ENCODE results near the gene SPATA31D4.

The SPATA31D4 gene

DNA sequence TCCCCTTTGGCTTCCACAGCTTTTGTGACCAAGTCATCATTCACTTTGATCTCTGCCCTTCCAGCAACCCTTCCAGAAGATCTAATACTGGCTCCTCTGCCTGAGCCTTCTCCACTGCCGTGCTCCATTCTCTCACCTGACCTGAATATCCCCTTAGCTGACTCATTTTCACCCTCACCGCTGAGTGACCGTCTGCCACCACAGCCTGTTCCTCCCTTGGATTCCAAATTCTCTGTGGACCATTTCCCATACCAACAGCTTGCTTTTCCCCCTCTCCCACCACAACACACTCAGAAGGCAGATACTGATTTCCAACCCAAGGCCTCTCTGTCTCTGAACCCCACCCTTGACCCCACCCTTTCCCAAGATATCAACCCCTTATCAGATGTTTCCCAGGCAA, 39.8 kb downstream of the SPATA31D4 start:
- TF ChIP-seq, protein P1, sequence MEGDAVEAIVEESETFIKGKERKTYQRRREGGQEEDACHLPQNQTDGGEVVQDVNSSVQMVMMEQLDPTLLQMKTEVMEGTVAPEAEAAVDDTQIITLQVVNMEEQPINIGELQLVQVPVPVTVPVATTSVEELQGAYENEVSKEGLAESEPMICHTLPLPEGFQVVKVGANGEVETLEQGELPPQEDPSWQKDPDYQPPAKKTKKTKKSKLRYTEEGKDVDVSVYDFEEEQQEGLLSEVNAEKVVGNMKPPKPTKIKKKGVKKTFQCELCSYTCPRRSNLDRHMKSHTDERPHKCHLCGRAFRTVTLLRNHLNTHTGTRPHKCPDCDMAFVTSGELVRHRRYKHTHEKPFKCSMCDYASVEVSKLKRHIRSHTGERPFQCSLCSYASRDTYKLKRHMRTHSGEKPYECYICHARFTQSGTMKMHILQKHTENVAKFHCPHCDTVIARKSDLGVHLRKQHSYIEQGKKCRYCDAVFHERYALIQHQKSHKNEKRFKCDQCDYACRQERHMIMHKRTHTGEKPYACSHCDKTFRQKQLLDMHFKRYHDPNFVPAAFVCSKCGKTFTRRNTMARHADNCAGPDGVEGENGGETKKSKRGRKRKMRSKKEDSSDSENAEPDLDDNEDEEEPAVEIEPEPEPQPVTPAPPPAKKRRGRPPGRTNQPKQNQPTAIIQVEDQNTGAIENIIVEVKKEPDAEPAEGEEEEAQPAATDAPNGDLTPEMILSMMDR (IDR thresholded peaks at IDR 0.05): no peak
- no peak overlapping the region for H3K4me3 ChIP-seq
- H3K27ac ChIP-seq: no peak overlapping the region
- no peak for DNase-seq (ENCODE audit: low spot score)

DNA sequence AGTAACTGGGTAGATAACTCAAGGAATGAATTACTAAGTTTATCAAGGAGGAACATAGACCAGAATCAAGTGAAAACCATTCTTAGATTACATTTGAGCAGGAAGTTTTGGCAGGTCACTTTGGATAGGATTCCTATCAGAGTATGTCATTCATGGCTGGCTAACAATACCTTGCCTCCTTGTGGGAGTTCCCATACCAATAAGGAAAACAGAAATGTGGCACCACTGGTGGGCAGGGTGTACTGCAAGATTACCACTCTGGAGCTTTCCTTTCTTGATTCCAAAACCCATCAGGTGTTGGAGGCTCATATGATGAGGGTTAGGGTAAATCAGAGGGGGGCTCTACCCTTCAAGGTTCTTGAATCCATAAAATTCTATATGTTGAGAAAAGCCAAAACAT, 41.7 kb downstream of the SPATA31D4 start:
- no peak overlapping the region for H3K27ac ChIP-seq
- no peak overlapping the region for H3K4me3 ChIP-seq
- TF ChIP-seq, protein P1 (IDR thresholded peaks at IDR 0.05): no peak
- DNase-seq (ENCODE audit: low spot score): no peak

DNA sequence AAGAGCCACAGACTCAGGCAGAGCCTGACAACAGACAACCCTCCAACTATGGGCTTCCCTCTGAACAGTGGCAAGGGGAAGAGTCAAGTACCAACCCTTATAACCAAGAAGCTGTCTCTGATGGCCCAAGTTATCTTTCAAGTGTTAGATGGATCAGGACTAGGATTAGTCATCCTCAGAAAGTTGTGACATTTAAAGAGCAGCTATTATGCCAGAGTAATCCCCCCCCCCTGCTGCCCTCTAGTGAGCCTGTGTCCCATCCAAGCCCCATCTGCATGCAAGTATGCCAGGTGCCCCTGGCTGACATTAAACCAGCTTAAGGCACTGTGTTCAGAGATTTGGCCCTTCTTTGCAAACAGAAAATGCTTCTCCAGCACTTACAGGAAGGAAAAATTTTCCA, 43.5 kb downstream of the SPATA31D4 start:
- Histone ChIP-seq H3K4me3 (no peak overlapping the region), H3K27ac (no peak overlapping the region)
- no peak for DNase-seq (ENCODE audit: low spot score)
- TF ChIP-seq, protein P1 (IDR thresholded peaks at IDR 0.05): no peak

DNA sequence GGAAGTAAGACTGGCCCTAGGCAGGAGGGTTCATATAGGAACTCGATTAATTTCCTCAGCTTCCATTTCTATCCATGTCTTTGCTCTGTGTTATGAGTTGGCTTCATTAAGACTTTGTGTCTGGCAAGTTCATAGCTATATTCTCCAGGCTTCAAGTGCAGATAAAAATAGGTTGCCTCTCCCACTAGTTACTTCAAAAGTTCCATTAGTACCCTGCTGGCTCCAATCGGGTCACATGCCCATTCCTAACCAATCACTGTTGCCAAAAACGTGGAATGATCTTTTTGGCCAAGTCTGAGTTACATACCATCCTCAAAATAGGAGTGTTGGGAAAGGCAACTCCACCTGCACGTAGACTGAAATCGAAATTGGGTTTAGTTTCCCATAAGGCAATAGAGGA, 46.5 kb downstream of the SPATA31D4 start:
- no peak overlapping the region for H3K4me3 ChIP-seq

DNA sequence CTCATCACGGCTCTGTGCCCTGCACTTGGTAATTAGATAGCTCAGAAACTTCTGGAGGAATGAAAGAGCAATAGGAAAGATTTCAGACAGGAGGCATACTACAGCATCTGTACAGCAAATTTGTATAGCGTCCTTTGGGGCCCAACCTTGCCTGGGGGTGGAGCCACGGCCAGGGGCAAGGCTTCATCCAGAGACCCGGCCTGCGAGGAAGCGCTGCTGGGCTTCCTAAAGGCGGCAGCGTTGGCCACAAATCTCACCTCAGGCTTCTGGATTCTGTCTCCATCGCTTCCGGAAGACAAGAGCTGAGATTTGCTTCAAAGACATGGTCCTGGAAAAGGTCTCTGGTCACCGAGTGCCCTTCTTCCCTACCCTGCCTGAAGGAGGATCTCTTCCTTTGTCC, 48.1 kb downstream of the SPATA31D4 start:
- Histone ChIP-seq H3K27ac (no peak overlapping the region), H3K4me3 (no peak overlapping the region)
- TF ChIP-seq, protein P1 (IDR thresholded peaks at IDR 0.05): no peak
- DNase-seq (ENCODE audit: low spot score): no peak

More for the DNA sequence above, 46.5 kb downstream of the SPATA31D4 start:
- no peak overlapping the region for H3K27ac ChIP-seq
- TF ChIP-seq, protein P1 (IDR thresholded peaks at IDR 0.05): no peak
- DNase-seq (ENCODE audit: low spot score): no peak

DNA sequence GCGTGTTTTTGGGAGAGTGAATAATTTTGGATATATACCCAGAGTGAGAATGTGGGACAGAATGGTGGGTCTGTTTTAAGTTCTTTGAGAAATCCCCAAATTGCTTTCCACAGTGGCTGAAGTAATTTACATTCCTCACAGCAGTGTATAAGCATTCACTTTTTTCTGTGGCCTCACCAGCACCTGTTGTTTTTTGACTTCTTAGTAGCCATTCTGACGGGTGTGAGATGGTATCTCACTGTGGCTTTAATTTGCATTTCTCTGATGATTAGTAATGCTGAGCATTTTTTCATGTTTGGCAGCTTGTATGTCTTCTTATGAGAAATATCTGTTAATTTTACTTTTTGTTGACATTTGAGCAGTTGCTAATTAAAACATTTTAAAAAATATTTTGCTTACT, 51.0 kb downstream of the SPATA31D4 start:
- Histone ChIP-seq H3K27ac (no peak overlapping the region), H3K4me3 (no peak overlapping the region)
- DNase-seq (ENCODE audit: low spot score): no peak
- TF ChIP-seq, protein P1 (IDR thresholded peaks at IDR 0.05): no peak

DNA sequence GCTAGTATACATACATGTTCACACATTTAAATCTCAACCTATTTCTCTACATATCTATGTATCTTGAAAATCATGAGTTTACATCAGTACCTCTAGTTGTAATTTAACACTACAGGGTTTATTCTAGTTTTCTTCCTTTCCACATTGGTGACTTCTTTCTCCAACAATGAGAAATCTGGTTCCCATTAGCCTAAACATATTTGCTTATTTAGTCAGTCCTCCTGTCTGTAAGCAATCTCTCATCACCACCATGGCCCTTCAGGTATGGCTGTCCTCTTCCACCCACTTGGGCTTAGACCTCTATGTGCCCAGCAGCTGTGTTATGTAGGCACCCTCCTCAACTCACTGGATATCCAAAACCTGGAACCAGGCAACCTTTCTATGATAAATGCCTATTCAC, 52.3 kb downstream of the SPATA31D4 start:
- no peak for DNase-seq (ENCODE audit: low spot score)
- no peak overlapping the region for H3K4me3 ChIP-seq
- TF ChIP-seq, protein P1 (IDR thresholded peaks at IDR 0.05): no peak
- no peak overlapping the region for H3K27ac ChIP-seq

Data from coronary artery (tissue), 2 donors.